GM12878 (cell line): Measurements from ENCODE around the gene TMEM207. TPM values are rescaled to one million over a fixed set of nuclear protein-coding genes. Genes with fewer than 3 reads are reported as not detected.

Experiments used
- ATAC-seq: fragments of 200-7000 bp; cut with Tn5 transposase; 3 replicates; pipeline ENCODE4 v1.9.1; 2020; ENCODE audit warnings: mild to moderate bottlenecking, moderate library complexity
- BruUV-seq: library from RNA; stranded (reverse); fragments of 400-500 nt; replicated peaks from 2 replicates; lab custom pipeline; 2021; lab: Mats Ljungman, UMichigan
- CTCF ChIA-PET: fragments of 300-600 bp; sonication (Branson Sonifier 250); formaldehyde crosslinking; extraction: SDS; loops from one replicate; lab custom pipeline; 2021; ENCODE audit warnings: inconsistent platforms; lab: Yijun Ruan, JAX
- POLR2A ChIA-PET: fragments of 350-600 bp; formaldehyde crosslinking; extraction: SDS; loops from one replicate; lab custom pipeline; 2021; ENCODE audit warnings: inconsistent platforms; lab: Charles Lee
- RAD21 ChIA-PET: fragments of 300-600 bp; sonication (Branson Sonifier 250); formaldehyde crosslinking; loops from one replicate; lab custom pipeline; 2023; ENCODE audit warnings: antibody characterized with exemption; ENCODE audit not compliant: unreplicated experiment; lab: Charles Lee
- SMC1A ChIA-PET: fragments of 300-600 bp; sonication (Branson Sonifier 250); formaldehyde crosslinking; loops from one replicate; lab custom pipeline; 2023; ENCODE audit not compliant: unreplicated experiment, uncharacterized antibody; lab: Charles Lee
- DNase-seq: peaks from one replicate; pipeline ENCODE4 v3.0.0-alpha.2; 2011; ENCODE audit warnings: low read depth, low spot score
- FAIRE-seq: peaks from 3 replicates; lab custom pipeline; 2011; peaks lifted over from hg19 to GRCh38; lab: Jason Lieb, UNC
- H2AFZ ChIP-seq: 2 replicates; pipeline ENCODE4 v1.6.0; 2011; ENCODE audit warnings: low read depth, low read length, control low read depth; ENCODE audit not compliant: control insufficient read depth
- H3K27ac ChIP-seq: 2 replicates; pipeline ENCODE4 v1.5.1; 2011; ENCODE audit warnings: control low read depth; ENCODE audit not compliant: control insufficient read depth, insufficient read depth
- H3K27me3 ChIP-seq, 2 experiments: replicated peaks in 1 of 2; 2 replicates each; pipeline versions ENCODE4 v1.6.0 to v1.6.1; 2011; ENCODE audit warnings: low read length in 1 of 2; ENCODE audit not compliant: control insufficient read depth in 2 of 2, insufficient read depth in 2 of 2
- H3K36me3 ChIP-seq, 2 experiments: 2 replicates each; pipeline ENCODE4 v1.5.1; 2011; ENCODE audit warnings: low read length in 1 of 2; ENCODE audit not compliant: control insufficient read depth in 2 of 2, insufficient read depth in 2 of 2
- H3K4me1 ChIP-seq: 2 replicates; pipeline ENCODE4 v1.6.1; 2011; ENCODE audit warnings: mild to moderate bottlenecking, low read length, moderate library complexity, mixed read lengths; ENCODE audit not compliant: control insufficient read depth, insufficient read depth
- H3K4me2 ChIP-seq: 2 replicates; pipeline ENCODE4 v1.6.0; 2011; ENCODE audit warnings: control low read depth; ENCODE audit not compliant: control insufficient read depth, insufficient read depth
- H3K4me3 ChIP-seq: fragments of 200-600 bp; sonication (generic); 2 replicates; pipeline ENCODE4 v1.5.1; 2016
- H3K79me2 ChIP-seq: 2 replicates; pipeline ENCODE4 v1.6.0; 2011; ENCODE audit warnings: low read length; ENCODE audit not compliant: control insufficient read depth, insufficient read depth
- H3K9ac ChIP-seq: 2 replicates; pipeline ENCODE4 v1.8.0; 2011; ENCODE audit warnings: low read length, control low read depth, mixed read lengths; ENCODE audit not compliant: control insufficient read depth, insufficient read depth
- H3K9me3 ChIP-seq: replicated peaks from 3 replicates; pipeline ENCODE4 v1.5.1; 2011; ENCODE audit warnings: mild to moderate bottlenecking, low read length; ENCODE audit not compliant: control insufficient read depth, insufficient read depth
- H4K20me1 ChIP-seq: 2 replicates; pipeline ENCODE4 v1.6.0; 2011; ENCODE audit not compliant: control insufficient read depth, insufficient read depth
- ATF3 ChIP-seq: IDR thresholded peaks from 2 replicates; pipeline ENCODE4 v1.6.1; 2011; ENCODE audit warnings: low read depth, mild to moderate bottlenecking, low read length, moderate library complexity, borderline replicate concordance; ENCODE audit errors: extremely low read depth
- CBFB ChIP-seq: IDR thresholded peaks from 2 replicates; pipeline ENCODE4 v1.6.1; 2016; ENCODE audit warnings: antibody characterized with exemption, low read depth
- CREB1 ChIP-seq: IDR thresholded peaks from 2 replicates; pipeline ENCODE4 v1.6.1; 2012; ENCODE audit warnings: low read depth, mild to moderate bottlenecking, inconsistent platforms
- E2F8 ChIP-seq: fragments of 450-650 bp; IDR thresholded peaks from 2 replicates; pipeline ENCODE4 v1.6.1; 2018; ENCODE audit warnings: mild to moderate bottlenecking, low read depth, moderate library complexity; ENCODE audit not compliant: partially characterized antibody
- FOXM1 ChIP-seq: IDR thresholded peaks from 2 replicates; pipeline ENCODE4 v1.6.1; 2012; ENCODE audit warnings: low read depth, mild to moderate bottlenecking, inconsistent platforms, low read length, moderate library complexity
- HDAC2 ChIP-seq: fragments of 200-600 bp; sonication (generic); IDR thresholded peaks from 2 replicates; pipeline ENCODE4 v1.6.1; 2017
- NRF1 ChIP-seq: conservative IDR thresholded peaks from 2 replicates; pipeline ENCODE4 v1.6.1; 2011; ENCODE audit warnings: mild to moderate bottlenecking, low read depth, low read length, improper control_type of control experiment
- RB1 ChIP-seq: fragments of 450-650 bp; formaldehyde crosslinking; IDR thresholded peaks from 2 replicates; pipeline ENCODE4 v1.6.1; 2017; ENCODE audit warnings: mild to moderate bottlenecking, borderline replicate concordance
- SMAD1 ChIP-seq: fragments of 450-650 bp; IDR thresholded peaks from 2 replicates; pipeline ENCODE4 v1.6.1; 2018; ENCODE audit warnings: mild to moderate bottlenecking, low read depth; ENCODE audit not compliant: partially characterized antibody
- ZNF384 ChIP-seq: IDR thresholded peaks from 2 replicates; pipeline ENCODE4 v1.6.1; 2012; ENCODE audit warnings: low read depth, mild to moderate bottlenecking, low read length, improper control_type of control experiment, borderline replicate concordance
- ZSCAN29 ChIP-seq: fragments of 450-650 bp; IDR thresholded peaks from 2 replicates; pipeline ENCODE4 v1.6.1; 2017; ENCODE audit warnings: mild to moderate bottlenecking, moderate library complexity
- in situ Hi-C: fragments of 300-500 bp; cut with MboI; formaldehyde crosslinking; loops from 9 replicates; pipeline ENCODE4 v1.14.3; 2018; ENCODE audit warnings: mixed read lengths
- intact Hi-C: fragments of 100-400 bp; cut with micrococcal nuclease; formaldehyde crosslinking; loops from one replicate; pipeline ENCODE4 v1.14.2; 2022; ENCODE audit not compliant: unreplicated experiment
- polyA plus RNA-seq, 11 experiments: library from polyadenylated mRNA; depleted of rRNA in 4 of 11; unstranded in 6 of 11; stranded (reverse) in 5 of 11; fragments of >200 nt; fragmentation: Nextera tagmentation in 4 of 11; fragmentation: Illumina TruSeq in 1 of 11; extraction: Ambion mirVana in 4 of 11; extraction: Trizol in 1 of 11; gene quantifications; 1 replicate in 1 of 11; 2 replicates in 10 of 11; pipeline versions ENCODE4 v1.2.1 to v1.2.3, GENCODE V29; 2011 to 2016; ENCODE audit warnings: inconsistent platforms in 2 of 11, missing spikeins in 2 of 11, low read depth in 1 of 11
- total RNA-seq, 4 experiments: library from RNA; depleted of rRNA in 3 of 4; stranded (reverse); fragments of >200 nt in 3 of 4; fragmentation: Illumina TruSeq in 1 of 4; extraction: Trizol in 1 of 4; gene quantifications; 2 replicates each; pipeline versions ENCODE4 v1.2.1 to v1.2.3, GENCODE V29; 2013 to 2021
- TF ChIP-seq, protein P1 (sequence below): fragments of 450-650 bp; IDR thresholded peaks from 2 replicates; pipeline ENCODE4 v1.6.1; 2017; ENCODE audit warnings: mild to moderate bottlenecking, moderate library complexity
- TF ChIP-seq, protein P2 (sequence below): fragments of 450-650 bp; IDR thresholded peaks from 2 replicates; pipeline ENCODE4 v1.6.1; 2017; ENCODE audit warnings: borderline replicate concordance
- TF ChIP-seq, protein P3 (sequence below): fragments of 450-650 bp; conservative IDR thresholded peaks from 2 replicates; pipeline ENCODE4 v1.6.1; 2017; ENCODE audit warnings: mild to moderate bottlenecking, moderate library complexity

The TMEM207 gene
- total and polyA plus RNA-seq, 10 of the 15 experiments (the other 5 are each of a cell fraction or from before 2014, with no cell fraction given) = not detected

- TF ChIP-seq RB1 = no peak
- TF ChIP-seq CREB1 = no peak
- no peak for TF ChIP-seq ZSCAN29
- TF ChIP-seq SMAD1 = no peak
- TF ChIP-seq, protein P1, sequence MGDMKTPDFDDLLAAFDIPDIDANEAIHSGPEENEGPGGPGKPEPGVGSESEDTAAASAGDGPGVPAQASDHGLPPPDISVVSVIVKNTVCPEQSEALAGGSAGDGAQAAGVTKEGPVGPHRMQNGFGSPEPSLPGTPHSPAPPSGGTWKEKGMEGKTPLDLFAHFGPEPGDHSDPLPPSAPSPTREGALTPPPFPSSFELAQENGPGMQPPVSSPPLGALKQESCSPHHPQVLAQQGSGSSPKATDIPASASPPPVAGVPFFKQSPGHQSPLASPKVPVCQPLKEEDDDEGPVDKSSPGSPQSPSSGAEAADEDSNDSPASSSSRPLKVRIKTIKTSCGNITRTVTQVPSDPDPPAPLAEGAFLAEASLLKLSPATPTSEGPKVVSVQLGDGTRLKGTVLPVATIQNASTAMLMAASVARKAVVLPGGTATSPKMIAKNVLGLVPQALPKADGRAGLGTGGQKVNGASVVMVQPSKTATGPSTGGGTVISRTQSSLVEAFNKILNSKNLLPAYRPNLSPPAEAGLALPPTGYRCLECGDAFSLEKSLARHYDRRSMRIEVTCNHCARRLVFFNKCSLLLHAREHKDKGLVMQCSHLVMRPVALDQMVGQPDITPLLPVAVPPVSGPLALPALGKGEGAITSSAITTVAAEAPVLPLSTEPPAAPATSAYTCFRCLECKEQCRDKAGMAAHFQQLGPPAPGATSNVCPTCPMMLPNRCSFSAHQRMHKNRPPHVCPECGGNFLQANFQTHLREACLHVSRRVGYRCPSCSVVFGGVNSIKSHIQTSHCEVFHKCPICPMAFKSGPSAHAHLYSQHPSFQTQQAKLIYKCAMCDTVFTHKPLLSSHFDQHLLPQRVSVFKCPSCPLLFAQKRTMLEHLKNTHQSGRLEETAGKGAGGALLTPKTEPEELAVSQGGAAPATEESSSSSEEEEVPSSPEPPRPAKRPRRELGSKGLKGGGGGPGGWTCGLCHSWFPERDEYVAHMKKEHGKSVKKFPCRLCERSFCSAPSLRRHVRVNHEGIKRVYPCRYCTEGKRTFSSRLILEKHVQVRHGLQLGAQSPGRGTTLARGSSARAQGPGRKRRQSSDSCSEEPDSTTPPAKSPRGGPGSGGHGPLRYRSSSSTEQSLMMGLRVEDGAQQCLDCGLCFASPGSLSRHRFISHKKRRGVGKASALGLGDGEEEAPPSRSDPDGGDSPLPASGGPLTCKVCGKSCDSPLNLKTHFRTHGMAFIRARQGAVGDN = no peak
- TF ChIP-seq, protein P2, sequence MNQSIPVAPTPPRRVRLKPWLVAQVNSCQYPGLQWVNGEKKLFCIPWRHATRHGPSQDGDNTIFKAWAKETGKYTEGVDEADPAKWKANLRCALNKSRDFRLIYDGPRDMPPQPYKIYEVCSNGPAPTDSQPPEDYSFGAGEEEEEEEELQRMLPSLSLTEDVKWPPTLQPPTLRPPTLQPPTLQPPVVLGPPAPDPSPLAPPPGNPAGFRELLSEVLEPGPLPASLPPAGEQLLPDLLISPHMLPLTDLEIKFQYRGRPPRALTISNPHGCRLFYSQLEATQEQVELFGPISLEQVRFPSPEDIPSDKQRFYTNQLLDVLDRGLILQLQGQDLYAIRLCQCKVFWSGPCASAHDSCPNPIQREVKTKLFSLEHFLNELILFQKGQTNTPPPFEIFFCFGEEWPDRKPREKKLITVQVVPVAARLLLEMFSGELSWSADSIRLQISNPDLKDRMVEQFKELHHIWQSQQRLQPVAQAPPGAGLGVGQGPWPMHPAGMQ = no peak
These were observed 46.1 kb upstream of the TMEM207 start (continued) for GRCh38 chr3:190495796-190496195.

DNA sequence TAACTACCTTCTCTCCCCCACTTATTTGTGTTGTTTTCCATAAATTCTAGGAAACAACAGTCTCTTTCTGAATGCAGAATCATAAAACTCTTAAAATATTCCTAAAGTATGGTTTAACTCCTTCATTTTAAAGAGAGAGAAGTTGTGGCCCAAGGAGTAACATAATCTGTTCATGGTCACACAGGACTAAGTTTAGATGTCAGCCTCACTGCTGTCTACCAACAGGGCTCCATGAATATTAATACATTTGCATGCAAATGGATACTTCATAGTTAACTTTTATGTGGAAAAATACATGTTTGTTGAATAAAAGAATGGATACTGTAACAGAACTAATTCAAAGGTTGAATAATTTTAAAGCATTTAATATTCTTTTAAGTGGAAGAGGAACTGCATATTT is 45.7 kb upstream of the TMEM207 start:
- POLR2A ChIA-PET = no interaction called here
- FAIRE-seq (no peak), DNase-seq (no peak), ATAC-seq (no peak)
- Histone ChIP-seq H3K4me3 (no peak overlapping the region), H3K79me2 (no peaks in the 10 kb centered on the region), H2AFZ (no peak overlapping the region), H4K20me1 (no peaks in the 10 kb centered on the region), H3K36me3 (no peaks in the 10 kb centered on the region), H3K27ac (no peak overlapping the region), H3K9me3 (no peaks in the 10 kb centered on the region), H3K27me3 (no peaks in the 10 kb centered on the region; a peak in 1 of 4 replicates), H3K4me2 (no peak overlapping the region), H3K4me1 (no peaks in the 10 kb centered on the region; the same call in 1 of the 2 replicates), H3K9ac (no peak overlapping the region)
- in situ Hi-C loops (no loop called here), intact Hi-C loops (no loop called here)
- SMC1A ChIA-PET = no interaction called here
- no peak for TF ChIP-seq CBFB
- TF ChIP-seq, protein P3, sequence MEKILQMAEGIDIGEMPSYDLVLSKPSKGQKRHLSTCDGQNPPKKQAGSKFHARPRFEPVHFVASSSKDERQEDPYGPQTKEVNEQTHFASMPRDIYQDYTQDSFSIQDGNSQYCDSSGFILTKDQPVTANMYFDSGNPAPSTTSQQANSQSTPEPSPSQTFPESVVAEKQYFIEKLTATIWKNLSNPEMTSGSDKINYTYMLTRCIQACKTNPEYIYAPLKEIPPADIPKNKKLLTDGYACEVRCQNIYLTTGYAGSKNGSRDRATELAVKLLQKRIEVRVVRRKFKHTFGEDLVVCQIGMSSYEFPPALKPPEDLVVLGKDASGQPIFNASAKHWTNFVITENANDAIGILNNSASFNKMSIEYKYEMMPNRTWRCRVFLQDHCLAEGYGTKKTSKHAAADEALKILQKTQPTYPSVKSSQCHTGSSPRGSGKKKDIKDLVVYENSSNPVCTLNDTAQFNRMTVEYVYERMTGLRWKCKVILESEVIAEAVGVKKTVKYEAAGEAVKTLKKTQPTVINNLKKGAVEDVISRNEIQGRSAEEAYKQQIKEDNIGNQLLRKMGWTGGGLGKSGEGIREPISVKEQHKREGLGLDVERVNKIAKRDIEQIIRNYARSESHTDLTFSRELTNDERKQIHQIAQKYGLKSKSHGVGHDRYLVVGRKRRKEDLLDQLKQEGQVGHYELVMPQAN = no peak
- no peak for TF ChIP-seq E2F8
- no peak for TF ChIP-seq NRF1
- no peak for TF ChIP-seq ZNF384
- no peak for TF ChIP-seq HDAC2
- TF ChIP-seq ATF3 = no peak
- TF ChIP-seq FOXM1 = no peak
- no TSS peak for BruUV-seq
- CTCF ChIA-PET = interaction anchor here (0.9 kb wide), 1 partner anchor 16 kb away, joined by 3 read pairs; no protein-coding TSS in a partner anchor
- RAD21 ChIA-PET = no interaction called here
